ENCODE data around the gene PCDHGA2. TPM values are rescaled to one million over a fixed set of nuclear protein-coding genes. Genes with fewer than 3 reads are reported as not detected.

Gene PCDHGA2
- total and polyA plus RNA-seq, 12 donors, result 1.6 to 15.3 (median 10.3) TPM

- Histone ChIP-seq H3K36me3 (peaks cover 0 to 36% (median 0%) of the 10 kb centered on the region in 9 donors), H3K27ac (peak within 1 kb of the TSS in 4 of 10 donors; percentile 21 to 57 (median 44)), H3K4me3 (peak within 1 kb of the TSS in 7 of 10 donors; percentile 6 to 43 (median 37)), H3K4me1 (peaks cover 0 to 39% (median 0%) of the 10 kb centered on the region in 9 donors), H3K9me3 (peaks cover 0 to 100% (median 55%) of the 10 kb centered on the region in 11 donors), H3K27me3 (peaks cover 0 to 81% (median 0%) of the 10 kb centered on the region in 7 donors)
- TF ChIP-seq CTCF (IDR thresholded peaks at IDR 0.05), result peak in 7 of 9 donors; percentile 31 to 62 (median 43)
- 19 to 24% methylated on average over 32 of the region's 32 CpGs for WGBS, 2 donors
- intact Hi-C loops (cut with DNase I), result loop anchor here in 1 of 10 donors (2.0 kb wide), 1 partner anchor 27 kb away; the partner anchor contains the start of gene PCDHGA3
- ATAC-seq (peak; percentile 80 to 94 (median 88)), DNase-seq (no peak)
Observed at GRCh38 chr5:141369994-141370848, 31.7 kb downstream of the PCDHGA2 start, which contains the start of gene PCDHGB3. PCDHGB3 (plus strand) TSS chr5:141370242; CDS start chr5:141370395, 153 bp downstream.

- Histone ChIP-seq H3K4me1 (peaks cover 0 to 39% (median 0%) of the 10 kb centered on the region in 9 donors), H3K27ac (no peak overlapping the region), H3K27me3 (peaks cover 0 to 65% (median 0%) of the 10 kb centered on the region in 7 donors), H3K9me3 (peaks cover 0 to 99% (median 63%) of the 10 kb centered on the region in 11 donors), H3K4me3 (no peak overlapping the region), H3K36me3 (peaks cover 0 to 28% (median 0%) of the 10 kb centered on the region in 9 donors)
- intact Hi-C loops (cut with DNase I), result no loop called here
- peak in 4 of 8 donors; percentile 11 to 67 (median 42) for ATAC-seq
- WGBS, 2 donors, result 32 to 35% methylated on average over 69 of the region's 69 CpGs
- no peak for DNase-seq
- TF ChIP-seq CTCF (IDR thresholded peaks at IDR 0.05), result no peak
Observed at GRCh38 chr5:141371572-141372475, 33.3 kb downstream of the PCDHGA2 start.

GRCh38 chr5:141373673-141374317 is 35.2 kb downstream of the PCDHGA2 start, which contains the start of gene PCDHGA6:
PCDHGA6 (plus strand) TSS chr5:141373891; CDS start chr5:141374084, 193 bp downstream.
- peaks cover 0 to 58% (median 0%) of the 10 kb centered on the region in 7 donors for H3K27me3 ChIP-seq
- peaks cover 0 to 99% (median 64%) of the 10 kb centered on the region in 11 donors for H3K9me3 ChIP-seq
- H3K4me1 ChIP-seq, result peaks cover 0 to 39% (median 0%) of the 10 kb centered on the region in 9 donors
- WGBS, 2 donors, result 25 to 27% methylated on average over 27 of the region's 27 CpGs
- no peak for DNase-seq
- intact Hi-C loops (cut with DNase I), result no loop called here
- no peak for ATAC-seq
- peaks cover 0 to 43% (median 0%) of the 10 kb centered on the region in 9 donors for H3K36me3 ChIP-seq
- TF ChIP-seq CTCF (IDR thresholded peaks at IDR 0.05), result peak in 8 of 9 donors; percentile 20 to 53 (median 43)
- peak within 1 kb of the TSS in 8 of 10 donors; percentile 13 to 36 (median 23) for H3K4me3 ChIP-seq
- peak within 1 kb of the TSS in 1 of 10 donors; percentile 8 for H3K27ac ChIP-seq

All from heart right ventricle (tissue), 16 donors.